Activated CD4-positive, alpha-beta T cell treated with anti-CD3 and anti-CD28 coated beads, Interleukin-10, Interleukin-2, amounts not matched to agents 100 ng/mL and 50 ng/mL, durations not matched to agents 16 hours and 8 hours (primary cell): ENCODE results near the gene EPHB1.

Experiments
- DNase-seq: peaks from one replicate; pipeline ENCODE4 v3.0.0-alpha.2; 2020

EPHB1 gene

GRCh38 chr3:135138776-135139175 is 343.7 kb downstream of the EPHB1 start:
- DNase-seq = no peak

- no peak for DNase-seq
Measured at GRCh38 chr3:135140591-135140990, 345.5 kb downstream of the EPHB1 start.

- DNase-seq = no peak
Measured at GRCh38 chr3:135141160-135141559, 346.1 kb downstream of the EPHB1 start.

GRCh38 chr3:135141672-135142071 is 346.6 kb downstream of the EPHB1 start:
- no peak for DNase-seq

GRCh38 chr3:135142530-135142929 is 347.5 kb downstream of the EPHB1 start:
- DNase-seq = no peak

GRCh38 chr3:135143474-135143873 is 348.4 kb downstream of the EPHB1 start:
- no peak for DNase-seq

GRCh38 chr3:135145581-135145980 is 350.5 kb downstream of the EPHB1 start:
- DNase-seq = no peak

- DNase-seq = no peak
Measured at GRCh38 chr3:135147657-135148056, 352.6 kb downstream of the EPHB1 start.

- DNase-seq = no peak
Measured at GRCh38 chr3:135148398-135149020, 353.4 kb downstream of the EPHB1 start.

- no peak for DNase-seq
Measured at GRCh38 chr3:135149707-135150681, 354.9 kb downstream of the EPHB1 start.

- no peak for DNase-seq
Measured at GRCh38 chr3:135154186-135154585, 359.1 kb downstream of the EPHB1 start.

- no peak for DNase-seq
Measured at GRCh38 chr3:135155228-135155627, 360.2 kb downstream of the EPHB1 start.

GRCh38 chr3:135155791-135156190 is 360.7 kb downstream of the EPHB1 start:
- no peak for DNase-seq

GRCh38 chr3:135157045-135157740 is 362.1 kb downstream of the EPHB1 start:
- DNase-seq = no peak

- no peak for DNase-seq
Measured at GRCh38 chr3:135158520-135158919, 363.5 kb downstream of the EPHB1 start.

GRCh38 chr3:135159681-135160247 is 364.7 kb downstream of the EPHB1 start:
- no peak for DNase-seq

- no peak for DNase-seq
Measured at GRCh38 chr3:135161425-135161824, 366.4 kb downstream of the EPHB1 start.

GRCh38 chr3:135163701-135164100 is 368.6 kb downstream of the EPHB1 start:
- no peak for DNase-seq

GRCh38 chr3:135165260-135165659 is 370.2 kb downstream of the EPHB1 start:
- DNase-seq = no peak

- no peak for DNase-seq
Measured at GRCh38 chr3:135166266-135166825, 371.3 kb downstream of the EPHB1 start.

- DNase-seq = no peak
Measured at GRCh38 chr3:135168822-135169221, 373.8 kb downstream of the EPHB1 start.

GRCh38 chr3:135169651-135170050 is 374.6 kb downstream of the EPHB1 start:
- DNase-seq = no peak

- no peak for DNase-seq
Measured at GRCh38 chr3:135170732-135171131, 375.7 kb downstream of the EPHB1 start.
